IPS DF 4.7 (cell line): ENCODE results near the gene PTRH1.

Experiments
- DNase-seq: peaks from one replicate; pipeline ENCODE4 v3.0.0-alpha.2; 2013; ENCODE audit warnings: low spot score; ENCODE audit errors: extremely low read depth

The PTRH1 gene

GRCh38 chr9:127664324-127664677, 51.2 kb downstream of the PTRH1 start:
- DNase-seq = no peak
